Measurements from ENCODE around the gene FBXO33. TPM values are rescaled to one million over a fixed set of nuclear protein-coding genes. Genes with fewer than 3 reads are reported as not detected.

The FBXO33 gene
- total and polyA plus RNA-seq, 2 of the 8 experiments (the other 6 are each of a cell fraction or from before 2014, with no cell fraction given): 4.7 to 11.5 TPM

- Histone ChIP-seq H3K79me2 (ENCODE audit: control insufficient read depth in 1 of 2, insufficient read depth in 2 of 2, low read length in 2 of 2) (peaks cover 0 to 24% of the 10 kb centered on the region in 2 experiments; a peak in 2 of 4 replicates), H4K91ac (replicated peaks; ENCODE audit: insufficient read length, low read length) (no peak overlapping the region), H3K36me3 (ENCODE audit: control insufficient read depth in 2 of 4, insufficient read depth in 4 of 4, low read length in 3 of 4) (no peaks in the 10 kb centered on the region), H4K20me1 (replicated peaks in 1 of 2; ENCODE audit: control insufficient read depth in 1 of 2, insufficient read depth in 2 of 2, low read length in 2 of 2) (peaks cover 0 to 2% of the 10 kb centered on the region in 2 experiments), H3K18ac (ENCODE audit: extremely low read depth, low read length) (no peak overlapping the region), H3K23ac (ENCODE audit: insufficient read length) (no peak overlapping the region), H3K4me2 (ENCODE audit: insufficient read depth in 1 of 2, low read depth in 2 of 2, low read length in 2 of 2) (no peak overlapping the region), H2BK12ac (ENCODE audit: low read depth, low read length) (no peak overlapping the region), H3K27ac (ENCODE audit: low read depth, low read length) (no peak overlapping the region), H3K23me2 (ENCODE audit: low read depth, low read length) (no peaks in the 10 kb centered on the region; the same call in 1 of the 2 replicates), H3K56ac (replicated peaks; ENCODE audit: insufficient read length, low read depth, low read length) (no peak overlapping the region), H2AK5ac (ENCODE audit: low read depth, low read length) (no peak overlapping the region), H3K4me1 (replicated peaks in 1 of 4; ENCODE audit: control insufficient read depth in 3 of 4, insufficient read depth in 4 of 4, low read length in 3 of 4) (peaks cover 0 to 3% (median 0%) of the 10 kb centered on the region in 4 experiments; a peak in 1 of 7 replicates), H2BK15ac (ENCODE audit: low read length) (no peak overlapping the region), H4K5ac (ENCODE audit: insufficient read length, low read depth, low read length) (no peak overlapping the region), H2AFZ (ENCODE audit: low read length) (no peak overlapping the region), H2BK20ac (ENCODE audit: low read length) (no peak overlapping the region), H3K9ac (replicated peaks in 1 of 4; ENCODE audit: extremely low read depth in 1 of 4, low read depth in 3 of 4, low read length in 3 of 4) (no peak overlapping the region), H3K4ac (replicated peaks; ENCODE audit: insufficient read length, low read depth, low read length) (no peak overlapping the region), H3K27me3 (replicated peaks in 1 of 4; ENCODE audit: control insufficient read depth in 3 of 4, extremely low read depth in 1 of 4, insufficient read depth in 3 of 4, low read length in 3 of 4) (no peaks in the 10 kb centered on the region), H3K79me1 (ENCODE audit: low read depth, low read length) (no peaks in the 10 kb centered on the region), H2BK120ac (replicated peaks; ENCODE audit: low read depth, low read length) (no peak overlapping the region), H4K8ac (ENCODE audit: extremely low read depth, insufficient read depth, low read length) (no peak overlapping the region), H3K9me3 (ENCODE audit: insufficient read depth in 2 of 2, low read depth in 1 of 2, low read length in 1 of 2) (no peaks in the 10 kb centered on the region), H2BK5ac (ENCODE audit: low read depth, low read length) (no peak overlapping the region), H3K14ac (ENCODE audit: insufficient read length) (no peak overlapping the region), H3K4me3 (ENCODE audit: extremely low read depth in 1 of 4, insufficient read depth in 2 of 4, low read depth in 3 of 4, low read length in 4 of 4) (no peak overlapping the region)
- DNase-seq (ENCODE audit: low read depth in 1 of 2, low spot score in 2 of 2): no peak
- ChIA-PET CTCF (ENCODE audit: partially characterized antibody) (interaction anchor here (1.1 kb wide), 1 partner anchor 10 kb away, joined by 3 read pairs; no protein-coding TSS in a partner anchor), POLR2A (ENCODE audit: partially characterized antibody) (interaction anchor here (0.8 to 5.3 kb wide), 2 partner anchors 8 to 16 kb away, joined by 3 to 24 read pairs; partner anchors contain the start of gene FBXO33)
- WGBS, 2 experiments (ENCODE audit: extremely low coverage in 1 of 2, insufficient coverage in 1 of 2, insufficient read length in 1 of 2, insufficient replicate concordance in 2 of 2, low coverage in 1 of 2, low lambda C conversion rate in 2 of 2, missing lambda C conversion rate in 1 of 2): 84% methylated on average over 3 of the region's 3 CpGs; no CpG with 5 or more reads in 1 of the 2 experiments
- no peak for FAIRE-seq
- TF ChIP-seq GABPA (IDR thresholded peaks at IDR 0.05; ENCODE audit: borderline replicate concordance, insufficient read depth, low read length) (no peak), EGR1 (IDR thresholded peaks at IDR 0.05; ENCODE audit: borderline replicate concordance, low read depth, low read length) (no peak), TAF1 (IDR thresholded peaks at IDR 0.05; ENCODE audit: low read depth, low read length) (no peak), BCL11A (IDR thresholded peaks at IDR 0.05; ENCODE audit: low read depth in 2 of 2, low read length in 2 of 2) (no peak), FOSL1 (IDR thresholded peaks at IDR 0.05; ENCODE audit: insufficient read depth, low read depth, low read length) (no peak), BRCA1 (IDR thresholded peaks at IDR 0.05; ENCODE audit: low read depth, low read length) (no peak), POU5F1 (IDR thresholded peaks at IDR 0.05; ENCODE audit: low read depth, low read length) (no peak), GTF2F1 (IDR thresholded peaks at IDR 0.05; ENCODE audit: borderline replicate concordance, low read depth, low read length) (no peak), RNF2 (IDR thresholded peaks at IDR 0.05; ENCODE audit: borderline replicate concordance, low read depth, low read length, missing control alignments, poor library complexity, severe bottlenecking) (no peak), KDM5A (IDR thresholded peaks at IDR 0.05; ENCODE audit: low read length) (no peak), YY1 (IDR thresholded peaks at IDR 0.05; ENCODE audit: low read depth, low read length) (no peak), SAP30 (IDR thresholded peaks at IDR 0.05; ENCODE audit: insufficient read depth, insufficient replicate concordance, low read length) (no peak), CBX8 (IDR thresholded peaks at IDR 0.05; ENCODE audit: borderline replicate concordance, low read depth, low read length) (no peak), SUZ12 (IDR thresholded peaks at IDR 0.05; ENCODE audit: low read length) (no peak)
These were observed 8.4 kb downstream of the FBXO33 start for GRCh38 chr14:39423793-39424192.

Measured in H1 (cell line).